Measurements from ENCODE around the gene CHRNG.

Gene CHRNG

DNA sequence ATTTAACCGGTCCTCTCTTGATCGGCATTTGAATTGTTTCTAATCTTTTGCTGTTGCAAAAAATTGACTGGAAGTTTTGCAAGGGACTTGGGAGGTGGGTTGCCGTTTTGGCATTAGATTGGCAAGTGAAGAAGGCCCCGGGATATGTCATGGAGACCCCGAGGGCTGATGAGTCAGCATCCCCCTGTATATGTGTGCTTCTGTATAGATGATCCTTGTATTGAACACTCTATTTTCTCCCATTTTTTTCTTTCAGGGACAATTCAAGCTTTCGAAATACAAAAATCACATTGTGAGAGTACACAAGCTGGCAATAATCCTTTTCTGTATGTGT is 41.1 kb downstream of the CHRNG start:
- DNase-seq = no peak

DNA sequence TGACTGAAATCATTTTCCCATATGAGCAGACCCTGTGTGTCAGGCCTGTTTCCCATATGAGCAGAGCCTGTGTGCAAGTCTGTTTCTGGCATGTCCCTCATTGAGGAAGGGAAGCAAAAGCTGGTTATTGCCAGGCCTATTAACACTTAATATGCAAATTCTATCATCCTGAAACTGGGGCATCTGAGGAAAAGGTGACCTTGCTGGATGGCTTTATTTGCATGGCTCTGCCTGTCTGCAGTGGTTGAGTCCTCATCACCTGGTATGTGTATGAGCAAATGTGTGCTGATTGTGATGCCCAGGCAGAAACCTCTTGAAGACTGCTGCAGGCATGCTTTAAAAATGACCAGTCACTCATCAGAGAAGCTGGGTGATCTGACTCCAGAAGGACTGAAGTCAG is 42.2 kb downstream of the CHRNG start:
- DNase-seq = no peak

DNA sequence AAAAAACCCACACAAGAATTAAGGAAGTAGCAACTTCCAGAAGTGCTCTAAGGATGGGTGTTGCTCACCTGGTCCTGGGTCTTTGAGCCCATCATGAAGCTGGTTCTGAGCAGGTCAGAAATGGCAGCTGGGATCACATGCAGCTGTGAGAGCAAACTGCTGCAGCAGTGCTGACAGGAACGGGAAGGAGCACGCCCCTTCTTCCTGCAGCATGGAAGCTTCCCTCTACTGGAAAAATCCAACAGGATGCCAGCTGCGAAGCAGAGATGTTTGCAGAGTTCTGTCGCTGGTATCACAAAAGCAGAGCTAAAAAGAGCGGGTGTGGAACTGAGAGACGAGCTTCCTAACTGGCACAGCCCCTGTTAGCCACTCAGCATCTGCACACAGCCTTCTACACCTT is 44.7 kb downstream of the CHRNG start:
- no peak for DNase-seq

DNA sequence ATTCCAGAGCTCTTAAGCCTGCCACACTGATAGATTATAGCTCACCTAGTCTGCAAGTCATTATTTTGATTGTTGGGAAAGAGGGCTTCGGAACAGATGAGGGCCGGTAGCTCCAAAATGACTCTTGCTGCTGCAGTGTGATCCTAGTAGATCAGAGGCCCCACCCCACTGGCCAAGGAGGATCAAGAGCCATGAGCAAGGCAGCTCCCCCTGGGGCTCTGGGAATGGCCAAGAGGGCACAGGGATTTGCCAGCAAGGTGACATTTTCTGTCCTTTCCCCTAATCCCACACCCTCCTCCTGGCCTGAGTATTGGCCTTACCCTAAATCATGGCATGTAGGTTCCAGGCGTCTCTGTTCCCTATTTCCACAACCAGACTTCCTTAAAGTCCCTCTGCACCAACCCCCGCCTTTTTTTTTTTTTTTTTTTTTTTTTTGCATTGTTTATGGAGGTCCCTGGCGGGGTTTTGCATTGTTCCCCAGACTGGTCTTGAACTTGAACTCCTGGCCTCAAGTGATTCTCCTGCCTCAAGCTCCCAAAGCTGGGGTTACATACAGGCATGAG is 47.5 kb downstream of the CHRNG start:
- peak; percentile 4 to 15 for DNase-seq

DNA sequence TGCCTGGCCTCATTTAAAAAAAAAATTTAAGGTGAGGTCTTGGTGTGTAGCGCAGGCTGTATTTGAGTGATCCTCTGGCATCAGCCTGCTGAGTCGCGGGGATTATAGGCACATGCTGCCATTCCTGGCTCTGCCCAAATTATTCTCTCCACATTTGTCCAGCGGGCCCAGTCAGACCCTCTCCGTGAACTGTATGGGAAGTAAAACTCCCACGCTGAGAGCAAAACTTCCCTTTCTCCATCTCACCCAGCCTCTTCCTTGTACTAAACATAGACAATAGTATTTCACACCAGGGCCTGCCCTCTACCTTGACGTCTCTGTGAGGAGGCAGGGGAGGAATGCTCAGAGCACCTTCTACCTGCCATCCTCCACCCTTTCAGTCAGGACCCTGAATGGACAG is 48.0 kb downstream of the CHRNG start:
- peak; percentile 67 to 71 for DNase-seq

DNA sequence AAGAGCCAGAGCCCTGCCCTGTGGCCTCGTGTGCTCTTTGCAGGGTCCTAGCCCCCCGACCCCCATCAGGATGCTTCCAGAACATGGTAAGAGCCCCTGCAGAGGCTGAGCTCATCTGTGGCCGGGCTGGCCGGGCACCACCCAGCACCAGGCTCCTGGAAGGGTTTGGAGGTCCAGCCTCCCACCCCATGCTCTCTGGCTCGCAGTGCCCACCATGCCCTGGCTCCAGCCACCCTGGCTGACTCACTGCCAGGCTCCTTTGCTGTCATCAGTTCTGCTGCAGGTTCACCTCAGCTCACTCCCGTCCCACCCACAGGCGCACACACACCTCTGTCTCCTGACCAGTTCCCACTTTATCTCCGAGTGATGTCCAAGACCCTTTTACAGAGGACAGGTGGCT is 48.5 kb downstream of the CHRNG start:
- no peak for DNase-seq

DNA sequence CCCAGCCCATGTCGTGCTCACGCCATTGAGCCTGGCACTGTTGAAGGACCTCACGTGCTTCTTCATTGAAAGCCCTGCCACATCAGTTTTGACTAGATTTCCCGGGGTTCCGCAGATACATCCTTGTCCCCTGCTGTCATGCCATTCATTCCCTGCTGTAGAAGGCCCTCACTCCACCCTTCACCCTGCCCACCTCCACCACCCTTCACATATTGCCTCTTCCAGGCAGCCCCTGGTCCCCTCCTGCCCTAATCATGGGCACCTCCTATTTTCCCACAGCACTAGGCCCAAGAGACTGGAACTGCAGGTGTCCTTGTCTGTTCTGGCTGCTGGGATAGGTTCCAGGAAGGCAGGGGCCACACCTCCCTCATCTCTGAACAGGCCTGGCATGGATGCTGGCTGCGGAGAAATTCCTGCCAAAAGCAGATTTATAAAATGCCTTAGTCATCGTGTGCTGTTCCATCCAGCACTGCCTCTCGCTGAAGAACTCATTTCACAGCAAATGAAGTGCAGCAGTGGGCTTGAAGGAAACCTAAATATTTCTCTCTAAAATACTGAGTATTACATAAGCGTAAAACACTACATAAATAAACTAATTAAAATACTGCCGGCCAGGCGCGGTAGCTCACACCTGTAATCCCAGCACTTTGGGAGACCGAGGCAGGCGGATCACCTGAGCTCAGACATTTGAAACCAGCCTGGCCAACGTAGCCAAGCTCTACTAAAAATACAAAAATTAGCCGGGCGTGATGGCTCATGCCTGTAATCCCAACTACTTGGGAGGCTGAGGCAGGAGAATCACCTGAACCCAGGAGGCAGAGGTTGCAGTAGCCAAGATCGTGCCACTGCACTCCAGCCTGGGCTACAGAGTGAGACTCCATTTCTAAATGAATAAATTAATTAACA is 49.4 kb downstream of the CHRNG start:
- DNase-seq = no peak

DNA sequence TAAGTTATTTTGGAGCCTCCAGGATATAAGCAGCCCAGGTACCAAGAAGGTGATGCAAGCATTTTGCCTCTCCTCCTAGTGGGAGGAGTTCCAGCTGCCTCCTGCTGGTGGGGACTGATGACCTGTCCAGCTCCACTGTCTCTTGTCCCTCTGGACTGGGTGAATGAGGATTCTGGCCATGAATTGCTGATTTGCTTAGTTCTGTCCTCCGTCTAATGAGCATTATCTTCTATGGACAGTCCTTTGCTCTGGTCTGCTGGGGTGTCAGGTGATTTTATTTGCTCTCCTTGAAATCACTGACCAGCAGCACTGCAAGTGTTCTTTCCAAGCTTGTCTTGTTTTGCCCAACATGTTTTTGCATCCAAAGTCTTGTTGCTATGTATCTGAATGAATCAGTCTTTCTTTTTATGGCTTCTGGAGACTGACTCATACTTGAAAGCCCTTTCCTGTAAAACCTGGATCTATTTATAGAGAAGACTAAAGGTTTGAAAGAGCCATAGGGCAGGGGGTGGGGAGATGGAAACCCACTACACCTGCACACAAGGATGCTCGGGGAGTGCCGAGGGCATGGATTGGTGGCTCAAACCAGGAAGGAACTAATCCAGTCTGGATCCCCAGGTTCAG is 53.4 kb downstream of the CHRNG start:
- no peak for DNase-seq

DNA sequence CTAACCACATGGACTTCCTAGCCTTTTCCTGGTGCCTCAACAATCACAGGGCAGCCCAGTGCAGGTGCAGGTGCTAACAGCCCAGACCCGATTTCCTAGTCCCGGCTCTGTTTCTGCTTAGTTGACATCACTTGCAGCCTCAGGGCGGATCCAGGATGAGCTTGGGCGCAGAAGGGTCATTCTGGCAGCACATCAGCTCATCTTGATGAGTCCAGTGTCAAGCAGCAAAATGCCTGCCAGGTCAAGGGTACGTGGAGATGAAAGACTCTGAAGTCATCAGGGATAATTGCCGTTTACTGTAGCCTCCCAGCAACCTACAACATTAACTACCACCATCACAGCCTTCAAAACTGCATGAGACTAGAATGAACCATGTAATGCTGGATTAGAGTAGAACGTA is 54.5 kb downstream of the CHRNG start:
- DNase-seq = no peak

All from inflammatory macrophage treated with lipopolysaccharide for 1 hour (primary cell).